SK-N-SH treated with all-trans-retinoic acid at 6 μM for 48 hours (cell line): ENCODE measurements around the gene ZNF674.

Experiments used
- ATAC-seq: fragments of 200-7000 bp; cut with Tn5 transposase; 3 replicates; pipeline ENCODE4 v1.9.1; 2020; ENCODE audit warnings: mild to moderate bottlenecking, moderate library complexity
- ARNTL ChIP-seq: fragments of 450-650 bp; formaldehyde crosslinking; IDR thresholded peaks from 2 replicates; pipeline ENCODE4 v1.5.0; 2020; ENCODE audit warnings: low read depth, mild to moderate bottlenecking, moderate library complexity, borderline replicate concordance
- BACH2 ChIP-seq: fragments of 250-450 bp; sonication (Bioruptor Pico); IDR thresholded peaks from 2 replicates; pipeline ENCODE4 v1.9.0; 2021; ENCODE audit warnings: mild to moderate bottlenecking, borderline replicate concordance
- CSDC2 ChIP-seq: fragments of 250-450 bp; sonication (Bioruptor Pico); IDR thresholded peaks from 2 replicates; pipeline ENCODE4 v1.5.0; 2020; ENCODE audit warnings: mild to moderate bottlenecking, moderate library complexity
- ESRRG ChIP-seq: fragments of 250-450 bp; sonication (Bioruptor Pico); IDR thresholded peaks from 2 replicates; pipeline ENCODE4 v1.6.1; 2021; ENCODE audit warnings: mild to moderate bottlenecking
- GLIS3 ChIP-seq: fragments of 250-450 bp; sonication (Bioruptor Pico); IDR thresholded peaks from 2 replicates; pipeline ENCODE4 v1.5.0; 2020; ENCODE audit warnings: mild to moderate bottlenecking, moderate library complexity
- ISL1 ChIP-seq: fragments of 250-450 bp; sonication (Bioruptor Pico); IDR thresholded peaks from 2 replicates; pipeline ENCODE4 v2.1.2; 2022; ENCODE audit warnings: mild to moderate bottlenecking, moderate library complexity
- OSR1 ChIP-seq: fragments of 250-450 bp; sonication (Bioruptor Pico); IDR thresholded peaks from 2 replicates; pipeline ENCODE4 v1.8.0; 2022; ENCODE audit warnings: moderate library complexity, mild to moderate bottlenecking, inconsistent platforms
- PPARA ChIP-seq: fragments of 250-450 bp; sonication (Bioruptor Pico); IDR thresholded peaks from 2 replicates; pipeline ENCODE4 v1.5.0; 2020; ENCODE audit warnings: mild to moderate bottlenecking, borderline replicate concordance
- RARB ChIP-seq: fragments of 250-450 bp; sonication (Bioruptor Pico); IDR thresholded peaks from 2 replicates; pipeline ENCODE4 v1.8.0; 2021; ENCODE audit warnings: mild to moderate bottlenecking, moderate library complexity
- SNAI2 ChIP-seq: fragments of 250-450 bp; sonication (Bioruptor Pico); IDR thresholded peaks from 2 replicates; pipeline ENCODE4 v1.5.0; 2020; ENCODE audit warnings: mild to moderate bottlenecking, moderate library complexity
- TOX ChIP-seq: fragments of 250-450 bp; sonication (Bioruptor Pico); IDR thresholded peaks from 2 replicates; pipeline ENCODE4 v1.8.0; 2021; ENCODE audit warnings: mild to moderate bottlenecking, moderate library complexity, borderline replicate concordance
- ZFP3 ChIP-seq: fragments of 250-450 bp; sonication (Bioruptor Pico); IDR thresholded peaks from 2 replicates; pipeline ENCODE4 v1.5.0; 2020; ENCODE audit warnings: mild to moderate bottlenecking, moderate library complexity
- ZFP30 ChIP-seq: fragments of 450-650 bp; formaldehyde crosslinking; IDR thresholded peaks from 2 replicates; pipeline ENCODE4 v1.5.0; 2022; ENCODE audit warnings: mild to moderate bottlenecking, moderate library complexity
- ZNF565 ChIP-seq: fragments of 450-650 bp; formaldehyde crosslinking; conservative IDR thresholded peaks from 2 replicates; pipeline ENCODE4 v1.5.0; 2020; ENCODE audit warnings: low read depth, mild to moderate bottlenecking, moderate library complexity
- ZNF70 ChIP-seq: fragments of 450-650 bp; formaldehyde crosslinking; IDR thresholded peaks from 2 replicates; pipeline ENCODE4 v1.5.0; 2020; ENCODE audit warnings: mild to moderate bottlenecking, moderate library complexity
- ZNF8 ChIP-seq: fragments of 450-650 bp; formaldehyde crosslinking; IDR thresholded peaks from 2 replicates; pipeline ENCODE4 v1.5.0; 2020; ENCODE audit warnings: mild to moderate bottlenecking, moderate library complexity
- TF ChIP-seq, protein P1 (sequence below): fragments of 250-450 bp; sonication (Bioruptor Pico); IDR thresholded peaks from 2 replicates; pipeline ENCODE4 v1.8.0; 2020; ENCODE audit warnings: mild to moderate bottlenecking, moderate library complexity, borderline replicate concordance
- TF ChIP-seq, protein P2 (sequence below): fragments of 250-450 bp; sonication (Bioruptor Pico); IDR thresholded peaks from 2 replicates; pipeline ENCODE4 v1.5.1; 2020; ENCODE audit warnings: low read depth, mild to moderate bottlenecking, moderate library complexity
- TF ChIP-seq, protein P3 (sequence below): fragments of 250-450 bp; sonication (Bioruptor Pico); IDR thresholded peaks from 2 replicates; pipeline ENCODE4 v1.5.1; 2021; ENCODE audit warnings: mild to moderate bottlenecking, moderate library complexity
- TF ChIP-seq, protein P4 (sequence below): fragments of 250-450 bp; sonication (Bioruptor Pico); IDR thresholded peaks from 2 replicates; pipeline ENCODE4 v1.8.0; 2021; ENCODE audit warnings: low read depth, mild to moderate bottlenecking, moderate library complexity, borderline replicate concordance
- TF ChIP-seq, protein P5 (sequence below): fragments of 250-450 bp; sonication (Bioruptor Pico); IDR thresholded peaks from 2 replicates; pipeline ENCODE4 v1.5.0; 2020; ENCODE audit warnings: mild to moderate bottlenecking, moderate library complexity

Gene ZNF674

DNA sequence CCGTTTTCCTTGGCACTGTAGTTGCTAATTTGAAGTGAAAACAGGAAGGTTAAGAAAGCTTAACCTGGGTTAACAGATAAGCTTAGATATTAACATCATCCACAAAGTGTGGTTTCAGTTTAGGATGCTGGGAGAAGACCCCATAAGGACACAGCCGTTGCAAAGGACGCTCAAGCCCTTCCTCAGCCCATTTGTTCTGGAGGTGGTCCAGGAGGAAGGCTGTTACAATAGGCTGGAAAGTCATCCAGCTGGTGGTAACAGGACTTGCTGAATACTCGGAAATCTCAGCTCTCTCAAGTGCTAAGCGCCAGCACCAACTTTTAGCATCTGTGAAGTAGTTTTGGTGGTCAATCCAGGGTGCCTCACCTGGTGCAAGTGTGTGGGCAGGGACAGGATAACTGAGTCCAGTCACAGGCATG is 42.5 kb upstream of the ZNF674 start:
- no peak; the same call in 2 of the 3 replicates for ATAC-seq
- TF ChIP-seq GLIS3 (CRISPR knock-in tag) (no peak), SNAI2 (CRISPR knock-in tag) (no peak), ISL1 (CRISPR knock-in tag) (no peak), ZNF70 (no peak), ZFP30 (CRISPR knock-in tag) (no peak), PPARA (no peak), ZNF565 (CRISPR knock-in tag) (no peak), RARB (CRISPR knock-in tag) (no peak), ZNF8 (CRISPR knock-in tag) (no peak), BACH2 (CRISPR knock-in tag) (no peak)
- TF ChIP-seq, protein P1, sequence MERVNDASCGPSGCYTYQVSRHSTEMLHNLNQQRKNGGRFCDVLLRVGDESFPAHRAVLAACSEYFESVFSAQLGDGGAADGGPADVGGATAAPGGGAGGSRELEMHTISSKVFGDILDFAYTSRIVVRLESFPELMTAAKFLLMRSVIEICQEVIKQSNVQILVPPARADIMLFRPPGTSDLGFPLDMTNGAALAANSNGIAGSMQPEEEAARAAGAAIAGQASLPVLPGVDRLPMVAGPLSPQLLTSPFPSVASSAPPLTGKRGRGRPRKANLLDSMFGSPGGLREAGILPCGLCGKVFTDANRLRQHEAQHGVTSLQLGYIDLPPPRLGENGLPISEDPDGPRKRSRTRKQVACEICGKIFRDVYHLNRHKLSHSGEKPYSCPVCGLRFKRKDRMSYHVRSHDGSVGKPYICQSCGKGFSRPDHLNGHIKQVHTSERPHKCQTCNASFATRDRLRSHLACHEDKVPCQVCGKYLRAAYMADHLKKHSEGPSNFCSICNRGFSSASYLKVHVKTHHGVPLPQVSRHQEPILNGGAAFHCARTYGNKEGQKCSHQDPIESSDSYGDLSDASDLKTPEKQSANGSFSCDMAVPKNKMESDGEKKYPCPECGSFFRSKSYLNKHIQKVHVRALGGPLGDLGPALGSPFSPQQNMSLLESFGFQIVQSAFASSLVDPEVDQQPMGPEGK: no peak
- TF ChIP-seq, protein P2, sequence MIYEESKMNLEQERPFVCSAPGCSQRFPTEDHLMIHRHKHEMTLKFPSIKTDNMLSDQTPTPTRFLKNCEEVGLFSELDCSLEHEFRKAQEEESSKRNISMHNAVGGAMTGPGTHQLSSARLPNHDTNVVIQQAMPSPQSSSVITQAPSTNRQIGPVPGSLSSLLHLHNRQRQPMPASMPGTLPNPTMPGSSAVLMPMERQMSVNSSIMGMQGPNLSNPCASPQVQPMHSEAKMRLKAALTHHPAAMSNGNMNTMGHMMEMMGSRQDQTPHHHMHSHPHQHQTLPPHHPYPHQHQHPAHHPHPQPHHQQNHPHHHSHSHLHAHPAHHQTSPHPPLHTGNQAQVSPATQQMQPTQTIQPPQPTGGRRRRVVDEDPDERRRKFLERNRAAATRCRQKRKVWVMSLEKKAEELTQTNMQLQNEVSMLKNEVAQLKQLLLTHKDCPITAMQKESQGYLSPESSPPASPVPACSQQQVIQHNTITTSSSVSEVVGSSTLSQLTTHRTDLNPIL (CRISPR knock-in tag): no peak
- TF ChIP-seq, protein P3, sequence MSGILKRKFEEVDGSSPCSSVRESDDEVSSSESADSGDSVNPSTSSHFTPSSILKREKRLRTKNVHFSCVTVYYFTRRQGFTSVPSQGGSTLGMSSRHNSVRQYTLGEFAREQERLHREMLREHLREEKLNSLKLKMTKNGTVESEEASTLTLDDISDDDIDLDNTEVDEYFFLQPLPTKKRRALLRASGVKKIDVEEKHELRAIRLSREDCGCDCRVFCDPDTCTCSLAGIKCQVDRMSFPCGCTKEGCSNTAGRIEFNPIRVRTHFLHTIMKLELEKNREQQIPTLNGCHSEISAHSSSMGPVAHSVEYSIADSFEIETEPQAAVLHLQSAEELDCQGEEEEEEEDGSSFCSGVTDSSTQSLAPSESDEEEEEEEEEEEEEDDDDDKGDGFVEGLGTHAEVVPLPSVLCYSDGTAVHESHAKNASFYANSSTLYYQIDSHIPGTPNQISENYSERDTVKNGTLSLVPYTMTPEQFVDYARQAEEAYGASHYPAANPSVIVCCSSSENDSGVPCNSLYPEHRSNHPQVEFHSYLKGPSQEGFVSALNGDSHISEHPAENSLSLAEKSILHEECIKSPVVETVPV (CRISPR knock-in tag): no peak
- TF ChIP-seq, protein P4, sequence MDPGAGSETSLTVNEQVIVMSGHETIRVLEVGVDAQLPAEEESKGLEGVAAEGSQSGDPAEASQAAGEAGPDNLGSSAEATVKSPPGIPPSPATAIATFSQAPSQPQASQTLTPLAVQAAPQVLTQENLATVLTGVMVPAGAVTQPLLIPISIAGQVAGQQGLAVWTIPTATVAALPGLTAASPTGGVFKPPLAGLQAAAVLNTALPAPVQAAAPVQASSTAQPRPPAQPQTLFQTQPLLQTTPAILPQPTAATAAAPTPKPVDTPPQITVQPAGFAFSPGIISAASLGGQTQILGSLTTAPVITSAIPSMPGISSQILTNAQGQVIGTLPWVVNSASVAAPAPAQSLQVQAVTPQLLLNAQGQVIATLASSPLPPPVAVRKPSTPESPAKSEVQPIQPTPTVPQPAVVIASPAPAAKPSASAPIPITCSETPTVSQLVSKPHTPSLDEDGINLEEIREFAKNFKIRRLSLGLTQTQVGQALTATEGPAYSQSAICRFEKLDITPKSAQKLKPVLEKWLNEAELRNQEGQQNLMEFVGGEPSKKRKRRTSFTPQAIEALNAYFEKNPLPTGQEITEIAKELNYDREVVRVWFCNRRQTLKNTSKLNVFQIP: no peak
- TF ChIP-seq, protein P5, sequence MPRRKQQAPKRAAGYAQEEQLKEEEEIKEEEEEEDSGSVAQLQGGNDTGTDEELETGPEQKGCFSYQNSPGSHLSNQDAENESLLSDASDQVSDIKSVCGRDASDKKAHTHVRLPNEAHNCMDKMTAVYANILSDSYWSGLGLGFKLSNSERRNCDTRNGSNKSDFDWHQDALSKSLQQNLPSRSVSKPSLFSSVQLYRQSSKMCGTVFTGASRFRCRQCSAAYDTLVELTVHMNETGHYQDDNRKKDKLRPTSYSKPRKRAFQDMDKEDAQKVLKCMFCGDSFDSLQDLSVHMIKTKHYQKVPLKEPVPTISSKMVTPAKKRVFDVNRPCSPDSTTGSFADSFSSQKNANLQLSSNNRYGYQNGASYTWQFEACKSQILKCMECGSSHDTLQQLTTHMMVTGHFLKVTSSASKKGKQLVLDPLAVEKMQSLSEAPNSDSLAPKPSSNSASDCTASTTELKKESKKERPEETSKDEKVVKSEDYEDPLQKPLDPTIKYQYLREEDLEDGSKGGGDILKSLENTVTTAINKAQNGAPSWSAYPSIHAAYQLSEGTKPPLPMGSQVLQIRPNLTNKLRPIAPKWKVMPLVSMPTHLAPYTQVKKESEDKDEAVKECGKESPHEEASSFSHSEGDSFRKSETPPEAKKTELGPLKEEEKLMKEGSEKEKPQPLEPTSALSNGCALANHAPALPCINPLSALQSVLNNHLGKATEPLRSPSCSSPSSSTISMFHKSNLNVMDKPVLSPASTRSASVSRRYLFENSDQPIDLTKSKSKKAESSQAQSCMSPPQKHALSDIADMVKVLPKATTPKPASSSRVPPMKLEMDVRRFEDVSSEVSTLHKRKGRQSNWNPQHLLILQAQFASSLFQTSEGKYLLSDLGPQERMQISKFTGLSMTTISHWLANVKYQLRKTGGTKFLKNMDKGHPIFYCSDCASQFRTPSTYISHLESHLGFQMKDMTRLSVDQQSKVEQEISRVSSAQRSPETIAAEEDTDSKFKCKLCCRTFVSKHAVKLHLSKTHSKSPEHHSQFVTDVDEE: no peak

DNA sequence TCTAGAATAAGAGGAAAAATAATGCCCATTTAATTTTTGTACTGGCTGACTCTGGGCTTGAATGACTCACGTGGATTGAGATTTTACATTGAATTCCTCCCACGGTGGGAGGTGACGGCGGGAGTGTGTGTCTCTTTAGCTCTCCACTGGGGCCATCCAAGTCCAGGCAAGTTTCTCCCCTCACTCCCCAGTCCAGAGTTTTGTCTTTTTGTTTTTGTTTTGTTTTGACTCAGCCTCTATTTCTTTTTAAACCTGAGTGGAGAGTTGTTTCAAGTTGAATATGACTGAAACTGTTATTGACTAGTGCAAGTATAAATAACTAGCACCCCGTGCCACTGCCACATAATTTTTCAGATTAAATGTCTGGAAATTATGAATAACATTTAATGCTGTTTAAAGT is 41.9 kb upstream of the ZNF674 start:
- peak; percentile 33; the same call in 2 of the 3 replicates for ATAC-seq
- no peak for TF ChIP-seq RARB (CRISPR knock-in tag)
- TF ChIP-seq ZFP3: no peak
- TF ChIP-seq, protein P1: no peak
- TF ChIP-seq SNAI2 (CRISPR knock-in tag): no peak
- TF ChIP-seq ZNF70: no peak
- TF ChIP-seq, protein P3 (CRISPR knock-in tag): no peak
- no peak for TF ChIP-seq TOX (CRISPR knock-in tag)
- no peak for TF ChIP-seq ISL1 (CRISPR knock-in tag)
- TF ChIP-seq, protein P4: no peak
- no peak for TF ChIP-seq BACH2 (CRISPR knock-in tag)
- TF ChIP-seq CSDC2 (CRISPR knock-in tag): no peak
- TF ChIP-seq ESRRG (CRISPR knock-in tag): no peak
- TF ChIP-seq OSR1 (CRISPR knock-in tag): no peak
- TF ChIP-seq ZNF8 (CRISPR knock-in tag): no peak
- TF ChIP-seq ARNTL: no peak
- TF ChIP-seq, all 23 proteins: peak for 0
